Cardiac muscle cell (in vitro differentiated cells and primary cell): ENCODE measurements around the gene FES. TPM values are rescaled to one million over a fixed set of nuclear protein-coding genes. Genes with fewer than 3 reads are reported as not detected.

ENCODE experiments used
- DNase-seq, 2 donors: peaks; one replicate each; pipeline versions ENCODE4 v3.0.0 to v3.0.0-alpha.2; 2010 to 2017; ENCODE audit warnings: low read depth in 1 of 2, low spot score in 1 of 2
- H3K27ac ChIP-seq: fragments of 200-600 bp; sonication (generic); 2 replicates; pipeline ENCODE4 v1.5.1; 2016
- H3K27me3 ChIP-seq: fragments of 200-600 bp; sonication (generic); 2 replicates; pipeline ENCODE4 v1.6.0; 2016; ENCODE audit warnings: control low read depth
- H3K36me3 ChIP-seq: fragments of 200-600 bp; sonication (generic); 2 replicates; pipeline ENCODE4 v1.5.1; 2016; ENCODE audit warnings: control low read depth
- H3K4me1 ChIP-seq: fragments of 200-600 bp; sonication (generic); 2 replicates; pipeline ENCODE4 v1.8.1; 2017; ENCODE audit warnings: low read depth, mild to moderate bottlenecking, mixed run types
- H3K4me3 ChIP-seq: fragments of 200-600 bp; sonication (generic); 2 replicates; pipeline ENCODE4 v1.5.1; 2016; ENCODE audit warnings: mild to moderate bottlenecking
- H3K9me3 ChIP-seq: fragments of 200-600 bp; sonication (generic); 2 replicates; pipeline ENCODE4 v1.5.1; 2017; ENCODE audit warnings: low read depth, mild to moderate bottlenecking, control low read depth
- polyA plus RNA-seq: library from polyadenylated mRNA; unstranded; fragments of >200 nt; fragmentation: Nextera tagmentation; extraction: Ambion mirVana; gene quantifications from 2 replicates; pipeline ENCODE4 v1.2.1, GENCODE V29; 2016
- total RNA-seq: library from RNA; depleted of rRNA; stranded (reverse); fragments of >200 nt; gene quantifications from 2 replicates; pipeline ENCODE4 v1.2.3, GENCODE V29; 2016
- TF ChIP-seq, protein P1 (sequence below): IDR thresholded peaks from 2 replicates; pipeline ENCODE4 v1.5.1; 2012; ENCODE audit warnings: low read depth, mild to moderate bottlenecking, low read length

FES gene
- total and polyA plus RNA-seq, 2 experiments from 2014 or later = 5.4 to 19.8 TPM

DNA sequence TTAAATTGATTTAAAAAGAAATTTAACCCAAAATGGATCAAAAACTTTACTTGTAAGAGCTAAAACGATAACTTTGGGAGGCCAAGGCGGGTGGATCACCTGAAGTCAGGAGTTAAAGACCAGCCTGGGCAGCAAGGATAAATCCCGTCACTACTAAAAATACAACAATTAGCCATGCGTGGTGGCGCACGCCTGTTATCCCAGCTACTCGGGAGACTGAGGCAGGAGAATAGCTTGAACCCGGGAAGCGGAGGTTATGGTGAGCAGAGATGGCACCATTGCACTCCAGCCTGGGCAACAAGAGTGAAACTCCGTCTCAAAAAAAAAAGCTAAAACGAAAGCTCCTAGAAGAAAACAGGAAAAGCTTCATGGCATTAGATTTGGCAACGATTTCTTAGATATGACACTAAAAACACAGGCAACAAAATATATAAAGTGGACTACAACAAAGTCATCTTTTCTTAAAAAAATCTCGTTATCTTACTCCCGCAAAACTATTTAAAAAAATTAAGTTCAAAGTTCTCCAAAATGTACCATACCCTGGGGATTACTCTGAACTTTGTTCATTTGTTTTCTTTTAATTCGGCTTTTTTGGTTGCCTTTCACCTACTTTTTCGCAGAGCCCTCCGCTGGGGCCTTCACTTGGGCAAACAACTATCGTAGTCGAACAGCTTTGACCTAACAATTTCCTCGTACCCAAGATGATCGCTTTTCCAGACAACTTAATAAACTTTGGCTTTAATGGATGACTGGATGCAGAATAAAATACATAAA, 45.1 kb downstream of the FES start:
- H3K9me3 ChIP-seq = no peaks in the 10 kb centered on the region
- H3K27me3 ChIP-seq = no peaks in the 10 kb centered on the region
- TF ChIP-seq, protein P1, sequence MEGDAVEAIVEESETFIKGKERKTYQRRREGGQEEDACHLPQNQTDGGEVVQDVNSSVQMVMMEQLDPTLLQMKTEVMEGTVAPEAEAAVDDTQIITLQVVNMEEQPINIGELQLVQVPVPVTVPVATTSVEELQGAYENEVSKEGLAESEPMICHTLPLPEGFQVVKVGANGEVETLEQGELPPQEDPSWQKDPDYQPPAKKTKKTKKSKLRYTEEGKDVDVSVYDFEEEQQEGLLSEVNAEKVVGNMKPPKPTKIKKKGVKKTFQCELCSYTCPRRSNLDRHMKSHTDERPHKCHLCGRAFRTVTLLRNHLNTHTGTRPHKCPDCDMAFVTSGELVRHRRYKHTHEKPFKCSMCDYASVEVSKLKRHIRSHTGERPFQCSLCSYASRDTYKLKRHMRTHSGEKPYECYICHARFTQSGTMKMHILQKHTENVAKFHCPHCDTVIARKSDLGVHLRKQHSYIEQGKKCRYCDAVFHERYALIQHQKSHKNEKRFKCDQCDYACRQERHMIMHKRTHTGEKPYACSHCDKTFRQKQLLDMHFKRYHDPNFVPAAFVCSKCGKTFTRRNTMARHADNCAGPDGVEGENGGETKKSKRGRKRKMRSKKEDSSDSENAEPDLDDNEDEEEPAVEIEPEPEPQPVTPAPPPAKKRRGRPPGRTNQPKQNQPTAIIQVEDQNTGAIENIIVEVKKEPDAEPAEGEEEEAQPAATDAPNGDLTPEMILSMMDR = no peak
- H3K27ac ChIP-seq = no peak overlapping the region
- DNase-seq = no peak
- no peaks in the 10 kb centered on the region for H3K4me1 ChIP-seq
- H3K4me3 ChIP-seq = no peak overlapping the region
- no peaks in the 10 kb centered on the region for H3K36me3 ChIP-seq

DNA sequence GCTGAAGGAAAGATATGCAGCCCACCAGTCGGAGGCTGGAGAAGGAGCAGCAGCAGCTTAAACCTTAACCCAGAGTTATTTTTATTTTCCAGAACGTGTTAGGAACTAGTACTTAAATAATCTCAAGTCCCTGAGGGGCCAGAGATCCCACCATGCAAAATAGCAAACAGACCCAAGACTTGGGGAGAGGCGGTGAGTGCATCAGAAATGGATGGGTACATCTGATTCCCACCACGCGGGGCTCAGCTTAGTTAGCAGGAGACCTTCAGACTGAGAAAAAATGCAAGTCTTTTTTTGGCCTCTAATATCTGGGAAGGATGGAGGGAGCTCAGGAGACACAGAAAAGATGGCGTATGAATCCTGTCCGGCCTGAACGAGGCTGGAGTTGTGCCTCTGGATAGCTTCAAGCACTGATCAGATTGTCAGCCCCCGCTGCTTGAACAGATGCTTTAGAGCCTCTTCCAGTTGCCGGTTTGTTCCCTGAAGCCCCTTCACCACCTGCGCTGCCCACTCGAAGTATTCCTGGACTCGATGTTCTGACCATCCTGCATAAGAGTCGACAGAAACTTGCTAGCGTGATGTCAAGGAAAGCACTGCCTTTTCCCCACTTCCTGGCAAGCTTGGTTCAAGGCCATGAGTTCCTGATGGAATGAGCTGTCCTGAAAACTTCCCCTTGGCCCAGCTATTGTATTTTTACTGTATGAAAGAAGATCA, 46.7 kb downstream of the FES start:
- no peak overlapping the region for H3K4me3 ChIP-seq
- peaks cover 4% of the 10 kb centered on the region for H3K4me1 ChIP-seq
- TF ChIP-seq, protein P1 = no peak
- peak overlapping the region; percentile 51 for H3K27ac ChIP-seq
- no peaks in the 10 kb centered on the region for H3K9me3 ChIP-seq
- no peaks in the 10 kb centered on the region for H3K36me3 ChIP-seq
- no peak for DNase-seq
- H3K27me3 ChIP-seq = no peaks in the 10 kb centered on the region

DNA sequence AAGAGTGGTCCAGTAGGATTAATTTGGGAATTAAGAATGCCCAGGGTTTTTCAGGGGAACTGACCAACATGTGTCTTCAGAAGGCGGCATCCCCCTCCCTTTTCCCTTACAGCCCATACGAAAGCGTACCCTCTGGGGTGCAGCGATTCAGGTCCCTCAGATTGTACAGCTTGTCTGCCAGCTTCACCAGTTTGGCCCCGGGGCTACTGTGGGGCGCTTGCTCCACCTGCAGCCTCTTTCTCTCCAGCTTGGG, 47.2 kb downstream of the FES start:
- Histone ChIP-seq H3K27me3 (no peaks in the 10 kb centered on the region), H3K36me3 (no peaks in the 10 kb centered on the region), H3K4me3 (peak overlapping the region; percentile 66), H3K9me3 (no peaks in the 10 kb centered on the region), H3K4me1 (peaks cover 6% of the 10 kb centered on the region), H3K27ac (peak overlapping the region; percentile 51)
- DNase-seq = no peak
- TF ChIP-seq, protein P1 = no peak

DNA sequence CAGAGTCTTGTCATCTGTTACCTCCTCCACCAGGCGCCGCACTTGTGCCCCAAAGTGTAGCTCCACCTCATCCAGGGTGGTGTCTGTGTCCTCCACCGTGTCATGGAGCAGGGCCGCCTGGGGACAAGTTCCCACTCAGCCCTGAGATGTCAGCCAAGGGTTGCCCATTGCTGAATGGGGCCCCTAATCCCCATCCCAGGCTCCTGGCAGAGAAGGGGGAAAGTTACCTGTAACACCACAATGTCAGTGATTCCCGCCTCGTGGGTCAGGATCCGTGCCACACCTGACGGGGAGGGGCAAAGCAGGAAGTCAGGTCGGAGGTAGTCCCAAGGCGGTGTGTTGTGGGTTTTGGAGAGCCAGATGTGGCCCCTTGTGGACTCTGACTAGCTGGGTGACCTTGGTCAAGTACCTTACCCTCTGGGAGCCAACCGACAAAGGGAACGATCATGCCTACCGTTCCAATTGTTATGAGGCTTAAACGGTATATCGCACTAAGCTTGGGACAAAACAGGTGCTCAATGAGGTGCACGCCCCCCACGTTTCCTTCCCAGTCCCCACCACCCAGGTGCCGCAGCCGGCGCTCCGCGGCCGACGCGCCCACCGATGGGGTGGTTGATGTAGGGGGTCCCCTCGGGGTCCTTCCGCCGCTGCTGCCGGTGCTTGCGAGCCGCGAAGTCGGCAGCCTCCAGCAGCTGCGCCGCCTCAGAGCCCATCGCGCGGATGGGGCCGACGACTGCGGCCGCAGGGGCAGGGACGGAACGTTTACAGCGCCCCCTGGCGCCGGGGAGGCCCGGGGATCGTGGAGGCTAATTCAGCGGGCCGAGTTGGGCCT, 47.7 kb downstream of the FES start, which contains the start of gene HDDC3:
Gene HDDC3 (minus strand): TSS at position 722 of the 832 bp plus-strand sequence. CDS start 9 bp downstream, at position 713.
- H3K9me3 ChIP-seq = no peaks in the 10 kb centered on the region
- peak within 1 kb of the TSS; percentile 66 for H3K4me3 ChIP-seq
- no peaks in the 10 kb centered on the region for H3K36me3 ChIP-seq
- TF ChIP-seq, protein P1 = peak; percentile 87
- H3K4me1 ChIP-seq = peaks cover 6% of the 10 kb centered on the region
- peak; percentile 88 to 91 for DNase-seq
- no peaks in the 10 kb centered on the region for H3K27me3 ChIP-seq
- peak within 1 kb of the TSS; percentile 51 for H3K27ac ChIP-seq

DNA sequence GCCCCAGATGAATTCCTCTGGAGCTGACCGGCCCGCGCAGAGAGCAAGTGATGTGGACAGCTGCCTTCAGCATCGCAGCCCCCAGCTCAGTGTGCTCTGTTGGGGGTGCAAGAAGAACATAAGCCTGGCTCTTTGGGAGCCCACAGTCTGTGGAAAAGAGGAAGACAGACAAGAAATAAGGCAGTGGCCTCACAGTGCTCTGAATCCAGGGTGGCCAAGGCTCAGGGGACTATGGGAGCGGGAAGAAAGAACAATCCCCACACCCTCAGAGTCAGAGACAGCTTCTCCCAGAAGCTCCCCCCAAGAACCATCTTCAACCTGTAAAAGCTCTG, 48.3 kb downstream of the FES start:
- no peak overlapping the region for H3K27ac ChIP-seq
- TF ChIP-seq, protein P1 = no peak
- no peaks in the 10 kb centered on the region for H3K27me3 ChIP-seq
- peak overlapping the region; percentile 66 for H3K4me3 ChIP-seq
- peaks cover 6% of the 10 kb centered on the region for H3K4me1 ChIP-seq
- DNase-seq = no peak
- no peaks in the 10 kb centered on the region for H3K9me3 ChIP-seq
- no peaks in the 10 kb centered on the region for H3K36me3 ChIP-seq
